Fibroblast of mammary gland (primary cell): ENCODE measurements around the gene TRIM40.

Source experiments
- DNase-seq: peaks from one replicate; pipeline ENCODE4 v3.0.0-alpha.2; 2010; ENCODE audit warnings: low read depth
- H3K4me3 ChIP-seq: 2 replicates; pipeline ENCODE4 v1.5.1; 2011; ENCODE audit warnings: low read depth, mild to moderate bottlenecking, low read length, moderate library complexity; ENCODE audit not compliant: control insufficient read depth
- TF ChIP-seq, protein P1 (sequence below): conservative IDR thresholded peaks from 2 replicates; pipeline ENCODE4 v1.5.1; 2011; ENCODE audit warnings: low read depth, low read length, inconsistent platforms; ENCODE audit not compliant: control insufficient read depth, insufficient read depth

Gene TRIM40

DNA sequence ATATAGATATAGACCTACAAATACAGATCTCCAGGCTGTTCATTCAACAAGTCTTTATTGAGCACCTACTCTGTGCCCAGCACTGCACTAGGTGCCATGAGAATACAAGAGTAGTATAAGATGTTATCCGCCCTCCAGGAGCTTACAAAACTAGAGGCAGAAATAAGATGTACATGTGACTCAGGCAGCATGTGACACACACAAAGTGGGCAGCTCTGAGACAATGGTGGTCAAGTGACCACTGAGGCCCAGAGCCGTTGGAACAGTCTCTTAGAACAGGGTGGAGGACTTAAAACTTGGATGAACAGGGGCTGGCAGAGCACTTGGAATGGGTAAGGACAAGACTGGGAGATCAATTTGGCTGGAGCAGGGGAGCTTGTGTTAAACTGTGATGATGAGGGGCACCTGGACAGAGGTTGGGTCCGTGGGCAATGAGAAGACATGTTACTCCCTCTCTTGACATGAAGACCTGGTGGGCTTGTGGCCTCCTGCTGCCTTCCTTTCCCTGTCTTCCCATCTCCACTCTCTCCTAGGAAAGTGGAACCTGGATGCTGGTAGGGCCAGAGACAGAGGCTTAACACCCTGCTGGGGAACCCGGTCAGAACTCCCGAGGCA lies 48.6 kb downstream of the TRIM40 start:
- TF ChIP-seq, protein P1, sequence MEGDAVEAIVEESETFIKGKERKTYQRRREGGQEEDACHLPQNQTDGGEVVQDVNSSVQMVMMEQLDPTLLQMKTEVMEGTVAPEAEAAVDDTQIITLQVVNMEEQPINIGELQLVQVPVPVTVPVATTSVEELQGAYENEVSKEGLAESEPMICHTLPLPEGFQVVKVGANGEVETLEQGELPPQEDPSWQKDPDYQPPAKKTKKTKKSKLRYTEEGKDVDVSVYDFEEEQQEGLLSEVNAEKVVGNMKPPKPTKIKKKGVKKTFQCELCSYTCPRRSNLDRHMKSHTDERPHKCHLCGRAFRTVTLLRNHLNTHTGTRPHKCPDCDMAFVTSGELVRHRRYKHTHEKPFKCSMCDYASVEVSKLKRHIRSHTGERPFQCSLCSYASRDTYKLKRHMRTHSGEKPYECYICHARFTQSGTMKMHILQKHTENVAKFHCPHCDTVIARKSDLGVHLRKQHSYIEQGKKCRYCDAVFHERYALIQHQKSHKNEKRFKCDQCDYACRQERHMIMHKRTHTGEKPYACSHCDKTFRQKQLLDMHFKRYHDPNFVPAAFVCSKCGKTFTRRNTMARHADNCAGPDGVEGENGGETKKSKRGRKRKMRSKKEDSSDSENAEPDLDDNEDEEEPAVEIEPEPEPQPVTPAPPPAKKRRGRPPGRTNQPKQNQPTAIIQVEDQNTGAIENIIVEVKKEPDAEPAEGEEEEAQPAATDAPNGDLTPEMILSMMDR: no peak
- H3K4me3 ChIP-seq: no peak overlapping the region
- DNase-seq: peak; percentile 9

DNA sequence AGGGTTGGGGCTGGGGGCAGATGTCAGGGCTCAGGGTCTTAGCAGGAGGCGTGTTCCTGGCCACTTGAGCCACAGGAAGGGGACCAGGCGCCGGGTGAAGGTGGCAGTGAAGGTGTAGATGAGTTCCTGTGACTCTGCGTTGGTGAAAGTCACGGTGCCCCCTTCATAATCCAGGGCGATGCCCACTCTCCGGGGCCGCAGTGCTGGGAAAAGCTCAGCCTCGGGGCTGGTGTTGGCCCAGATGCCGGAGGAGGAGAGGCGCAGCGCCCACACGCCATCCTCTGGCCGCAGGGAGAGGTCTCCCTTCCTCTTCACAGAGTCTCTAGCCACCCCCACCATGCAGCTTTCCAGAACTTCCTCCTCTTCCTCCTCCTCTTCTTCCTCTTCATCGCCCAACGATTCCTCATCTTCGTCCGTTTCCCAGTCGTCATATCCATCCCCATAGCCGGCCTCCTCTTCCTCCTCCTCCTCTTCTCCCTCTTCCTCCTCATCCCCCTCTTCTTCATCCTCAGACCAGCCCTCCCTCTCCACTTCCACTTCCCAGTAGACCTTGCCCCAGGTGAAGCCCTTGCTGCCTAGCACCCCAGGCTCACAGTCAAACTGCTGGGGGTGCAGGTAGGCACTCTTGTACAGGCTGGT lies 50.0 kb downstream of the TRIM40 start:
- no peak for DNase-seq
- H3K4me3 ChIP-seq: no peak overlapping the region
- TF ChIP-seq, protein P1: no peak

DNA sequence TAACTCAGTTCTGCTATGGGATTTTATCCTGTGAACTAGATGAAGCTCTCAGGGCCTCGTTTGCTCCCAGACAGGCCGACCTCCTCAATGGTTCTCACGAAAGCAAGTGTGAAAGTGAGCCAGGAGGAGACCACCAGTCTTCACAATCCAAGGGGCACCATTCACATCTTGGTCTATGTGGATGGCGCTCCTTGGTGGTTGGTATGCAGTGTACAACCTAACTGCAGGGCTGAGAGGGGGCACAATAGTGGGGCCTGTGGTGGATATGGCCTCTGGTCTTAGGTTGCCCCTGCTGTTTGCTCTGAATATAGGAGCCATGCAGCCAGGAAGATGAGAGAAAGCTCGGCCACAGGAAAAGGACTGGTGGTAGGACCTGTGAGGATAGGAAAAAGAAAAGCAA lies 52.6 kb downstream of the TRIM40 start:
- DNase-seq: no peak
- TF ChIP-seq, protein P1: no peak
- no peak overlapping the region for H3K4me3 ChIP-seq

DNA sequence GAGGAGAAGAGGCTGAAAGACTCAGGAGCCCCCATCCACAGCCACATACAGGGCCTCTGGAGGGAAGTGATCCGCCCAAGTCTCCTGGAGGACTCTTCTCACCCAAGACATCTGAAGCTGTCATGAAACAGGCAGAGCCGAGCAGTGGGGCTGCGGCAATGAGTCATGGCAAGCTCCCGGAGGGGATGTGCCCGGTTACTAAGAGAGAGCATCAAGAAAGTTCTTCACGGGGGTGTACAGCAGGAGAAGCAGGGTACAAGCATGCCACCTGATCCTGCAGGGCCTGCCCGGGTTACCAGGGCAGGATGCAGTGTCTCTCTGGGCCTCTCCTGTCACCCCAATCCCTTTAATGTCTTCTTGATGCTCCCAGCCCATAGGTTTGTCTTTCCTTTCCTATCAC lies 56.1 kb downstream of the TRIM40 start:
- TF ChIP-seq, protein P1: no peak
- DNase-seq: peak; percentile 19
- H3K4me3 ChIP-seq: no peak overlapping the region

DNA sequence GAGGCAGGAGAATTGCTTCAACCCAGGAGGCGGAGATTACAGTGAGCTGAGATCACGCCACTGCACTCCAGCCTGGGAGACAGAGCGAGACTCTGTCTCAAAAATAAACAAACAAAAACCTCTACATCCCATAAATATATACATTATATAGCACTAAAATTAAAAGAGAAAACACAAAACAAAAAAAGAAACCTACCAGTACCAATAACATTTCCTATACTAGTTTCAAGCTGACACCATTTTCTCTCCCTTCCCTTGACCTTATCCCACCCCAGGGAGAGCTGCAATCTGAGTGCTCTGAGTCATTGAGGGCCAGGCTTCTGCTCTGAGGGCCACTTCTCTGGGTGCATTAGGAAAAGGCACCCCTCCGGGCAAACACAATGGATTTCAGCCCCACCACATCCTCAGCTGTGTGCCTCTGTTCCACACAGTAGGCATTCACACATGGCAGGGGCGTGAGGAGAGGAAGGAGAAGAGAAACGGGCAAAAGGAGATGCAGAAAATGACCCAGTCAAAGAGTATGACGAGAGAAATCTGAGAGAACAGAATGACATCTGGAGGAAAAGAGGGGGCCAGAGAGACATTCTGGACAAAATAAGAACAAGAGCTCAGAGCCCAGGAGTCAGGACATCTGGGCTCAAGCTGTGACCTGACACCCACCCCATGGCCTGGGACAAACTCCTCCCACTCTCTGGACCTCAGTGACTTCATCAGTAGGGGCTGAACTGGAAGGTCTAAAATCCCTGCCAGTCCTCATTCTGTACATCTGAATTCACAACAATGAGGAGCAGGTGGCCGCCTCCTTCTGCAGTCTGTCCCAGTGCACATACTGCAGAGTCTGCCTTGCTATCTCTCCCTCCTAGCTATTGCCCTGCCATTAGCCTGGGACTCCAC lies 59.1 kb downstream of the TRIM40 start:
- TF ChIP-seq, protein P1: no peak
- peak; percentile 51 for DNase-seq
- H3K4me3 ChIP-seq: no peak overlapping the region

DNA sequence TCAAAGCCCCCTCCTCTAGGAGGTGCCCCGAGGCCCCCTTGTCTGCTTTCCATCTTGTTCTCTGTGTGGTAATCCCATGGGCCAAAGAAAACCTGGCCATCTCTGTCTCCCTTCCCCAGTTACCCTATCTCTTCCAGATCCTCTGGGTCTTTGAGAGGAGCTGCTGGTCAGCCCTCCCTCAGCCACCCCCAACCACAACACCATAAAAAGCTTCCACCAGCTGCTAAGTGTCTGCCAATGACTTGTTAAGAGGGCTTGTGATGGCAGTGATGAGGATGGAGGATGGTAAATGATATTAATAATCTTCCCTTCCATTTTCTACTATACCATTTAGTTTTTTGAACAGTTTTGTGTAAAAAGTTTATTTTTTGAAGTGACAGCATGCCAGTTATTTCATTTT lies 60.0 kb downstream of the TRIM40 start:
- H3K4me3 ChIP-seq: no peak overlapping the region
- no peak for DNase-seq
- TF ChIP-seq, protein P1: no peak
